ENCODE data around the gene PDE2A.

Gene PDE2A

GRCh38 chr11:72585762-72586311 lies 88.4 kb downstream of the PDE2A start:
- DNase-seq, result peak; percentile 62

- DNase-seq, result no peak
Observed at GRCh38 chr11:72584939-72585597, 89.2 kb downstream of the PDE2A start.

GRCh38 chr11:72584293-72584938 lies 89.8 kb downstream of the PDE2A start:
- DNase-seq, result peak; percentile 49

GRCh38 chr11:72583616-72584292 lies 90.5 kb downstream of the PDE2A start:
- no peak for DNase-seq

GRCh38 chr11:72583177-72583553 lies 91.1 kb downstream of the PDE2A start:
- DNase-seq, result no peak

GRCh38 chr11:72582206-72583176 lies 91.7 kb downstream of the PDE2A start:
- no peak for DNase-seq

GRCh38 chr11:72581067-72581466 lies 93.2 kb downstream of the PDE2A start:
- no peak for DNase-seq

- no peak for DNase-seq
Observed at GRCh38 chr11:72580642-72580950, 93.6 kb downstream of the PDE2A start.

- no peak for DNase-seq
Observed at GRCh38 chr11:72579816-72580641, 94.2 kb downstream of the PDE2A start.

- no peak for DNase-seq
Observed at GRCh38 chr11:72578991-72579815, 95.0 kb downstream of the PDE2A start.

GRCh38 chr11:72578566-72578965 lies 95.7 kb downstream of the PDE2A start:
- DNase-seq, result no peak

- DNase-seq, result no peak
Observed at GRCh38 chr11:72578051-72578450, 96.2 kb downstream of the PDE2A start.

GRCh38 chr11:72577271-72577721 lies 96.9 kb downstream of the PDE2A start:
- DNase-seq, result no peak

GRCh38 chr11:72576661-72577060 lies 97.6 kb downstream of the PDE2A start:
- no peak for DNase-seq

GRCh38 chr11:72576243-72576595 lies 98.0 kb downstream of the PDE2A start:
- no peak for DNase-seq

GRCh38 chr11:72575533-72576242 lies 98.5 kb downstream of the PDE2A start:
- DNase-seq, result no peak

- no peak for DNase-seq
Observed at GRCh38 chr11:72574548-72575460, 99.4 kb downstream of the PDE2A start.

- DNase-seq, result no peak
Observed at GRCh38 chr11:72573855-72574445, 100.3 kb downstream of the PDE2A start.

Measured in activated CD4-positive, alpha-beta T cell treated with anti-CD3 and anti-CD28 coated beads, Interleukin-2, amount 50 U/mL, for 16 hours (primary cell).